ENCODE results near the gene OPA3.

OPA3 gene

DNA sequence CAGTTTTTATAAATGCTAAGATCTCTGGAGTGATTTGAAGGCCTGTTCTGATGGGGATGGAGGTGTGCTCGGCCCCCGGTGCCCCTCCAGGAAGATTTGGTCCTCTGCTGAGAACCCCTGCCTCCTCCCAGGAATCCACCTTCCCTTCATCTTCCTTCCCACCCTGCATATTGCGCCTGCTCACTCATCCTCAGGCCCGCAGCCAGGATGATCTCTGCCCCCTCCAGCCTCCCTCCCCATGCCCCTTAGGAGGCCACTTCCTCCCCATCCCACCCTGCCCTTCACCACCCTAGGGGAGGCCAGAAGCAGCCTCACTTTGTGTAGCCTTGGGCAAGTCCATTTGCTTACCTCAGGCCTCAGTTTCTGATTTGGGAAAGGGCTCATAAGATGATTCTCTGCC is 57.6 kb downstream of the OPA3 start:
- DNase-seq (ENCODE audit: low spot score): no peak
- TF ChIP-seq, protein P1, sequence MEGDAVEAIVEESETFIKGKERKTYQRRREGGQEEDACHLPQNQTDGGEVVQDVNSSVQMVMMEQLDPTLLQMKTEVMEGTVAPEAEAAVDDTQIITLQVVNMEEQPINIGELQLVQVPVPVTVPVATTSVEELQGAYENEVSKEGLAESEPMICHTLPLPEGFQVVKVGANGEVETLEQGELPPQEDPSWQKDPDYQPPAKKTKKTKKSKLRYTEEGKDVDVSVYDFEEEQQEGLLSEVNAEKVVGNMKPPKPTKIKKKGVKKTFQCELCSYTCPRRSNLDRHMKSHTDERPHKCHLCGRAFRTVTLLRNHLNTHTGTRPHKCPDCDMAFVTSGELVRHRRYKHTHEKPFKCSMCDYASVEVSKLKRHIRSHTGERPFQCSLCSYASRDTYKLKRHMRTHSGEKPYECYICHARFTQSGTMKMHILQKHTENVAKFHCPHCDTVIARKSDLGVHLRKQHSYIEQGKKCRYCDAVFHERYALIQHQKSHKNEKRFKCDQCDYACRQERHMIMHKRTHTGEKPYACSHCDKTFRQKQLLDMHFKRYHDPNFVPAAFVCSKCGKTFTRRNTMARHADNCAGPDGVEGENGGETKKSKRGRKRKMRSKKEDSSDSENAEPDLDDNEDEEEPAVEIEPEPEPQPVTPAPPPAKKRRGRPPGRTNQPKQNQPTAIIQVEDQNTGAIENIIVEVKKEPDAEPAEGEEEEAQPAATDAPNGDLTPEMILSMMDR (IDR thresholded peaks at IDR 0.05; ENCODE audit: extremely low read depth, missing control alignments): no peak

DNA sequence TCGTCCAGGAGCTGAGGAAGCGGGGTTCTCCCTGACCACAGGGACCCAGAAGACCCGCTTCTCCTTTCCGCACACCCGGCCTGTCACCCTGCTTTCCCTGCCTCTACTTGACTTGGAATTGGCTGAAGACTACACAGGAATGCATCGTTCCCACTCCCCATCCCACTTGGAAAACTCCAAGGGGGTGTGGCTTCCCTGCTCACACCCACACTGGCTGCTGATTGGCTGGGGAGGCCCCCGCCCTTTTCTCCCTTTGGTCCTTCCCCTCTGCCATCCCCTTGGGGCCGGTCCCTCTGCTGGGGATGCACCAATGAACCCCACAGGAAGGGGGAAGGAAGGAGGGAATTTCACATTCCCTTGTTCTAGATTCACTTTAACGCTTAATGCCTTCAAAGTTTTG is 58.5 kb downstream of the OPA3 start:
- DNase-seq (ENCODE audit: low spot score): no peak
- TF ChIP-seq, protein P1 (IDR thresholded peaks at IDR 0.05; ENCODE audit: extremely low read depth, missing control alignments): no peak

DNA sequence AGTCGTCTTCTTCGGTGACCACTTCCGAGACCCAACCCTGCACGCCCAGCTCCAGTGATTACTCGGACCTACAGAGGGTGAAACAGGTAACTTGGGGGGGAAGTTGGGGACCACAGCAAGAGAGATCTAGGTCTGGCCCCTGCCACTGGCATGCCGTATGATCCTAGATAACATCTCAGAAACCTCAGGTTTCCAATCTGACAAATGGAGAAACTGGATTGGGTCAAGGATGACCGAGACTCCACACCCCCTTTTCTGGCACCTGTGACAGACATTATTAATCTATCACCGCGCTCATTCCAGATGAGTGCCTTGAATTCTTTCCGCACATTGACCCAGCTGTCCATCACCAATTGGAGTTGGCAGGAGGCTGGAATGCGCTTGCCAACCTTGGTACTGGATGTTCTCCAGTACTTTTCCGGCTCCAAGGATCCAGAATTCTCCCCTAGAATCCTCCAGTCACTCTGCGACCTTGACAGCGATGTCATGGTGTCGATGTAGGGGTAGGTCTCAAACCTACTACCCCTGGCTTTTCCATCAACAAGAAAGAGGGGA is 60.0 kb downstream of the OPA3 start:
- DNase-seq (ENCODE audit: low spot score): no peak
- TF ChIP-seq, protein P1 (IDR thresholded peaks at IDR 0.05; ENCODE audit: extremely low read depth, missing control alignments): no peak

DNA sequence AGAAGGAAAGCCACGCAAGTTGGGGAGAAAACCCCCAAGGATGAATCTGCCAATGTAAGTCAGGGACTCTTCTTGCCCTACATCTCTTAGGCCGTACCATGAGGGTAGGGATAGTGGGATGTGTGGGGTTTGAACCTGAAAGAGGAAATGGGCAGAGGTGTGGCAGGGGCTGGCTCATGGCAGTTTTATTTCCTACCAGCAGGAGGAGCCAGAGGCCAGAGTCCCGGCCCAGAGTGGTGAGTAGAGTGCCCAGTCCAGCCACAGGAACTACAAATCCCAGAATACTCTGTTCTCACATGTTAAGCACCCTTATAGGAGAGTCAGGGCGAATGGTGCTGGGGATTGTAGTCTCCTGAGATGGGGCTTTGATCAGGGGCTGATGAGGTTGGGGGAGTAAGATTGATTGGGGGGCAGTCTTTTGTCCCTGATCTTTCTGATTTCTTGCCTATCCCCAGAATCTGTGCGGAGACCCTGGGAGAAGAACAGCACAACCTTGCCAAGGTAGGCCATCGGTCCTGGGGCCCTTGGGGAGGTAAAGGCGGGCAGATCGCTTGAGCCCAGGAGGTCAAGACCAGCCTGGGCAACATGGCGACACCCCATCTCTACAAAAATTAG is 60.9 kb downstream of the OPA3 start:
- peak; percentile 92 for DNase-seq (ENCODE audit: low spot score)

DNA sequence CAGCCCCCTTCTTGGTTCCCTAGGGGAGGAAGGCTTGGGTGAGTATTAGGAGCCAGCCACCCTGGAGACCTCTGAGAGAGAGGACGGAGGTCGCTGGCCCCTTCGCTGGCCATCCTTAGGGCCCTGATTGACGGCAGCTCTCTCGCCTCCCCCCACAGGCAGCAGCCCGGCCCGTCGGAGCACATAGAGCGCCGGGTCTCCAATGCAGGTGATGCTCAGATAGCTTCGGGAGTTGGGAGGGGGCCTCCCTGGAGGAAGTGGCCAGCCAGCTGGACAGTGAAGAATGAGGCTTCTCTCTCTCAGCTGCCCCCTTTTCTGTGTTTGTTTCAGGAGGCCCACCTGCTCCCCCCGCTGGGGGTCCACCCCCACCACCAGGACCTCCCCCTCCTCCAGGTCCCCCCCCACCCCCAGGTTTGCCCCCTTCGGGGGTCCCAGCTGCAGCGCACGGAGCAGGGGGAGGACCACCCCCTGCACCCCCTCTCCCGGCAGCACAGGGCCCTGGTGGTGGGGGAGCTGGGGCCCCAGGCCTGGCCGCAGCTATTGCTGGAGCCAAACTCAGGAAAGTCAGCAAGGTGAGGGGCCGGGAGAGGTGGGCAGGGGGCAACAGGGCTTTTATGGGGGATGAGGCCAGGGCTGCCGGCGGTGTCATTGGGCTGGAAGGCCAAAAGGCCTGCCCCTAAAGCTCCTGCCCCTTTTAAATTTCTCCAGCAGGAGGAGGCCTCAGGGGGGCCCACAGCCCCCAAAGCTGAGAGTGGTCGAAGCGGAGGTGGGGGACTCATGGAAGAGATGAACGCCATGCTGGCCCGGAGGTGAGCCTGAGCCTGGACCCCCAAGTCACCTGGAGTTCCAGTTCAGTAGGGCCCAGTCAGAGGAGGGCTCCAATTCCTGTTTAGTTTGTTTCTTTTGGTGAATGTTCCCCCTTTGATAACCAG is 62.3 kb downstream of the OPA3 start:
- TF ChIP-seq, protein P1 (IDR thresholded peaks at IDR 0.05; ENCODE audit: extremely low read depth, missing control alignments): no peak
- no peak for DNase-seq (ENCODE audit: low spot score)

More for the DNA sequence above, 60.9 kb downstream of the OPA3 start:
- TF ChIP-seq, protein P1 (IDR thresholded peaks at IDR 0.05; ENCODE audit: extremely low read depth, missing control alignments): peak; percentile 71

DNA sequence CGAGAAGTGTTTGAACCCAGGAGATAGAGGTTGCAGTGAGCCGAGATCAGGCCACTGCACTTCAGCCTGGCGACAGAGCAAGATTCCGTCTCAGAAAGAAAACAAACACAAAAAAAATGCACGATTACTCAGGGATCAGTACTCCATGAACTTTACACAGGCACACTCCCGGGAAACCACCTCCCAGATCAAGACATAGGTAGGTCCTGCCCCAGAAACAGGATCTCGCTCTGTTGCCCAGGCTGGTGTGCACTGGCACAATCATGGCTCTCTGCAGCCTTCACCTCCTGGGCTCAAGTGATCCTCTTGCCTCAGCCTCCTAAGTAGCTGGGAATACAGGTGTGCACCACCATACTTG is 66.2 kb downstream of the OPA3 start:
- TF ChIP-seq, protein P1 (IDR thresholded peaks at IDR 0.05; ENCODE audit: extremely low read depth, missing control alignments): no peak
- no peak for DNase-seq (ENCODE audit: low spot score)

Data from GM20000 (cell line).